GM21786 (cell line): ENCODE results near the gene RNPEPL1.
"Not testable (repeated sequence)": the region's sequence is repeated elsewhere in the genome, so short reads cannot be mapped to it uniquely, and the experiment has no call there.

Source experiments
- ATAC-seq: cut with Tn5 transposase; IDR thresholded peaks from one replicate; pipeline ENCODE4 v1.9.1; 2021; ENCODE audit not compliant: unreplicated experiment

Gene RNPEPL1

GRCh38 chr2:240532031-240532775, 36.1 kb upstream of the RNPEPL1 start:
- no peak for ATAC-seq

- no peak for ATAC-seq
These were observed 30.1 kb upstream of the RNPEPL1 start for GRCh38 chr2:240538031-240538780.

- ATAC-seq: not testable (repeated sequence)
These were observed 29.2 kb upstream of the RNPEPL1 start for GRCh38 chr2:240539101-240539500.

GRCh38 chr2:240539906-240540305, 28.4 kb upstream of the RNPEPL1 start:
- no peak for ATAC-seq

GRCh38 chr2:240551288-240551687, 17.0 kb upstream of the RNPEPL1 start:
- ATAC-seq: no peak

GRCh38 chr2:240551811-240552210, 16.5 kb upstream of the RNPEPL1 start:
- no peak for ATAC-seq

GRCh38 chr2:240553956-240554480, 14.3 kb upstream of the RNPEPL1 start:
- ATAC-seq: no peak

GRCh38 chr2:240554767-240555493, 13.4 kb upstream of the RNPEPL1 start:
- no peak for ATAC-seq

GRCh38 chr2:240555541-240556250, 12.6 kb upstream of the RNPEPL1 start:
- no peak for ATAC-seq

GRCh38 chr2:240556553-240557100, 11.7 kb upstream of the RNPEPL1 start:
- no peak for ATAC-seq

- no peak for ATAC-seq
These were observed 11.1 kb upstream of the RNPEPL1 start for GRCh38 chr2:240557101-240557751.

GRCh38 chr2:240557808-240558207, 10.5 kb upstream of the RNPEPL1 start, which contains the start of gene ANKMY1:
Gene ANKMY1 (minus strand): TSS chr2:240557988. CDS start chr2:240557335, 653 bp downstream.
- no peak for ATAC-seq

GRCh38 chr2:240558236-240558761, 10.0 kb upstream of the RNPEPL1 start:
- ATAC-seq: no peak

- ATAC-seq: no peak
These were observed 9.0 kb upstream of the RNPEPL1 start for GRCh38 chr2:240559286-240559685.

- ATAC-seq: peak; percentile 51
These were observed 8.2 kb upstream of the RNPEPL1 start, which contains the start of gene DUSP28 for GRCh38 chr2:240560084-240560479. Gene DUSP28 (plus strand): TSS chr2:240560357. CDS start chr2:240560685, 328 bp downstream.

GRCh38 chr2:240560480-240561324, 7.6 kb upstream of the RNPEPL1 start:
- ATAC-seq: peak; percentile 54

GRCh38 chr2:240561325-240561971, 6.8 kb upstream of the RNPEPL1 start:
- peak; percentile 2 for ATAC-seq

GRCh38 chr2:240563231-240563630, 5.1 kb upstream of the RNPEPL1 start:
- not testable (repeated sequence) for ATAC-seq
